Neuronal stem cell (in vitro differentiated cells): ENCODE data around the gene CYB561D2.
A peak's percentile ranks its signal among the peaks of the same experiment; 100 is the strongest.

Experiments used
- DNase-seq: peaks from one replicate; pipeline ENCODE4 v3.0.0-alpha.2; 2013; ENCODE audit warnings: low spot score
- H2AFZ ChIP-seq: one replicate; pipeline ENCODE4 v1.6.1; 2013; ENCODE audit warnings: mild to moderate bottlenecking, low read length, inconsistent platforms
- H2AK5ac ChIP-seq: 2 replicates; pipeline ENCODE4 v1.6.1; 2013; ENCODE audit warnings: low read depth, mild to moderate bottlenecking, inconsistent platforms, low read length, moderate library complexity, mixed read lengths
- H2BK120ac ChIP-seq: 2 replicates; pipeline ENCODE4 v1.6.1; 2013; ENCODE audit warnings: low read depth, mild to moderate bottlenecking, inconsistent platforms, low read length, moderate library complexity, mixed read lengths
- H2BK12ac ChIP-seq: one replicate; pipeline ENCODE4 v1.6.1; 2013; ENCODE audit warnings: low read length, inconsistent platforms
- H2BK15ac ChIP-seq: 2 replicates; pipeline ENCODE4 v1.6.1; 2013; ENCODE audit warnings: mild to moderate bottlenecking, low read length, inconsistent platforms, mixed read lengths
- H2BK5ac ChIP-seq: one replicate; pipeline ENCODE4 v1.6.1; 2013; ENCODE audit warnings: inconsistent platforms, mild to moderate bottlenecking, low read length, moderate library complexity
- H3K14ac ChIP-seq: one replicate; pipeline ENCODE4 v1.6.1; 2013; ENCODE audit warnings: low read length, inconsistent platforms
- H3K18ac ChIP-seq: 2 replicates; pipeline ENCODE4 v1.6.1; 2013; ENCODE audit warnings: low read length, inconsistent platforms
- H3K23ac ChIP-seq: 2 replicates; pipeline ENCODE4 v1.6.1; 2013; ENCODE audit warnings: low read depth, mild to moderate bottlenecking, mixed read lengths, low read length, inconsistent platforms; ENCODE audit not compliant: poor library complexity
- H3K27ac ChIP-seq: replicated peaks from 3 replicates; pipeline ENCODE4 v1.5.1; 2013; ENCODE audit warnings: low read length, inconsistent platforms
- H3K27me3 ChIP-seq, 3 experiments: 2 replicates each; pipeline ENCODE4 v1.6.1; 2013; ENCODE audit warnings: low read length in 3 of 3, mild to moderate bottlenecking in 2 of 3, inconsistent platforms in 1 of 3, low read depth in 1 of 3, mixed read lengths in 1 of 3, moderate library complexity in 1 of 3; ENCODE audit not compliant: control insufficient read depth in 3 of 3, insufficient read depth in 3 of 3
- H3K36me3 ChIP-seq, 2 donors: replicated peaks in 1 of 2; 2 replicates each; pipeline ENCODE4 v1.6.1; 2013; ENCODE audit warnings: low read length in 2 of 2; ENCODE audit not compliant: control insufficient read depth in 2 of 2, insufficient read depth in 2 of 2
- H3K4ac ChIP-seq: 2 replicates; pipeline ENCODE4 v1.6.1; 2013; ENCODE audit warnings: inconsistent platforms, mild to moderate bottlenecking, low read length, moderate library complexity
- H3K4me1 ChIP-seq, 2 donors: 1 replicate in 1 of 2; 2 replicates in 1 of 2; pipeline ENCODE4 v1.6.1; 2013; ENCODE audit warnings: low read length in 2 of 2, low read depth in 1 of 2; ENCODE audit not compliant: control insufficient read depth in 2 of 2, insufficient read depth in 1 of 2
- H3K4me2 ChIP-seq: one replicate; pipeline ENCODE4 v1.6.1; 2013; ENCODE audit warnings: mild to moderate bottlenecking, low read length, inconsistent platforms; ENCODE audit not compliant: insufficient read depth, poor library complexity, severe bottlenecking
- H3K4me3 ChIP-seq, 2 donors: 2 replicates each; pipeline ENCODE4 v1.5.1; 2013; ENCODE audit warnings: low read length in 2 of 2, mild to moderate bottlenecking in 2 of 2, inconsistent platforms in 1 of 2, moderate library complexity in 1 of 2
- H3K79me1 ChIP-seq: one replicate; pipeline ENCODE4 v1.6.1; 2013; ENCODE audit warnings: low read depth, mild to moderate bottlenecking, inconsistent platforms, low read length, moderate library complexity
- H3K9ac ChIP-seq: one replicate; pipeline ENCODE4 v1.6.1; 2013; ENCODE audit warnings: mild to moderate bottlenecking, low read depth, low read length, inconsistent platforms; ENCODE audit not compliant: poor library complexity
- H3K9me3 ChIP-seq, 2 donors: replicated peaks in 1 of 2; 2 replicates each; pipeline versions ENCODE3 to v1.6.1; 2013; ENCODE audit warnings: low read length in 2 of 2, mild to moderate bottlenecking in 2 of 2, inconsistent platforms in 1 of 2, low read depth in 1 of 2, mixed read lengths in 1 of 2, moderate library complexity in 1 of 2; ENCODE audit not compliant: control insufficient read depth in 2 of 2, insufficient read depth in 1 of 2
- H4K8ac ChIP-seq: one replicate; pipeline ENCODE4 v1.6.1; 2013; ENCODE audit warnings: low read depth, mild to moderate bottlenecking, inconsistent platforms, low read length, moderate library complexity
- H4K91ac ChIP-seq: one replicate; pipeline ENCODE4 v1.6.1; 2013; ENCODE audit warnings: low read length, low read depth, mild to moderate bottlenecking, inconsistent platforms; ENCODE audit not compliant: poor library complexity
- WGBS, 2 donors: extraction: QIAGEN DNeasy Blood & Tissue Kit; methylation state at CpG; one replicate each; pipeline ENCODE4 v1.1.7; 2013; ENCODE audit warnings: missing lambda C conversion rate in 2 of 2, mixed read lengths in 1 of 2; ENCODE audit not compliant: insufficient read length in 2 of 2, insufficient replicate concordance in 1 of 2; ENCODE audit errors: extremely low coverage in 2 of 2; 5-methylcytosine and 5-hydroxymethylcytosine counted together

CYB561D2 gene

DNA sequence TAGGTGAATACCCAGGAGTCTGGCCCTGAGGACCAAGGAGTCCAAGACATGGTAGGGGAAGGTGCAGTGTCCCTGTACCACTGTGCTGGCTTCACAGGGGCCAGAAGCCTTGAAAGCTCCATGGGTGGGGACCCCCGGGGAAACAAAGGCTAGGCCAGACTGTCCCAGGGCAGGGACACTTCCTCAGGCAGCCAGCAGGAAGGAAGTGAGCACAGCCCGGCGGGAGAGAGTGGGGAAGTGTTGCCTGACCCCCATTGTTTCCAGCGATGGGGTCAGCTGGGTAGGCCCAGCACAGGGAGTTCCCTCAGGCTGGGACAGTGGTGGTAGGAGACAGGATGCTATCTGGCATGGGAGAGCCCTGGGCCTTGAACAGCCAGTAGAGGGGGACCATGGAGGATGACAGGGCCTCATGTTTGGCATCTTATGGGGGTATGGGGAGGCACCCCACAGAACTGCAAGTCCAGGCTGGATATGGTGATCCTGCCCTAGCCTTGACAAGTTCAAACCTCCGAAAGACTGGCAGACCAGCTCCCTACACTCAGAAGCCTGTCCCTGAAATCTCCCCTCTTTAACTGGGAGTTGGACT is 27.0 kb upstream of the CYB561D2 start:
- Histone ChIP-seq H3K4me3 (no peak overlapping the region), H3K23ac (no peak overlapping the region), H2BK15ac (peak overlapping the region; percentile 14), H2AFZ (no peak overlapping the region), H3K14ac (no peak overlapping the region), H4K8ac (no peak overlapping the region), H3K27me3 (no peaks in the 10 kb centered on the region), H2BK12ac (peak overlapping the region; percentile 68), H3K79me1 (peaks cover 20% of the 10 kb centered on the region), H3K4me2 (no peak overlapping the region), H2BK5ac (no peak overlapping the region), H3K27ac (no peak overlapping the region), H2BK120ac (no peak overlapping the region), H3K18ac (peak overlapping the region; percentile 23), H3K9me3 (no peaks in the 10 kb centered on the region), H3K9ac (peak overlapping the region; percentile 21), H3K4me1 (peaks cover 32 to 33% of the 10 kb centered on the region in 2 donors), H3K4ac (no peak overlapping the region), H3K36me3 (peaks cover 23 to 45% of the 10 kb centered on the region in 2 donors), H2AK5ac (peak overlapping the region; percentile 44), H4K91ac (no peak overlapping the region)
- no peak for DNase-seq
- no CpG with 5 or more reads among the region's 5 CpGs for WGBS, 2 donors

DNA sequence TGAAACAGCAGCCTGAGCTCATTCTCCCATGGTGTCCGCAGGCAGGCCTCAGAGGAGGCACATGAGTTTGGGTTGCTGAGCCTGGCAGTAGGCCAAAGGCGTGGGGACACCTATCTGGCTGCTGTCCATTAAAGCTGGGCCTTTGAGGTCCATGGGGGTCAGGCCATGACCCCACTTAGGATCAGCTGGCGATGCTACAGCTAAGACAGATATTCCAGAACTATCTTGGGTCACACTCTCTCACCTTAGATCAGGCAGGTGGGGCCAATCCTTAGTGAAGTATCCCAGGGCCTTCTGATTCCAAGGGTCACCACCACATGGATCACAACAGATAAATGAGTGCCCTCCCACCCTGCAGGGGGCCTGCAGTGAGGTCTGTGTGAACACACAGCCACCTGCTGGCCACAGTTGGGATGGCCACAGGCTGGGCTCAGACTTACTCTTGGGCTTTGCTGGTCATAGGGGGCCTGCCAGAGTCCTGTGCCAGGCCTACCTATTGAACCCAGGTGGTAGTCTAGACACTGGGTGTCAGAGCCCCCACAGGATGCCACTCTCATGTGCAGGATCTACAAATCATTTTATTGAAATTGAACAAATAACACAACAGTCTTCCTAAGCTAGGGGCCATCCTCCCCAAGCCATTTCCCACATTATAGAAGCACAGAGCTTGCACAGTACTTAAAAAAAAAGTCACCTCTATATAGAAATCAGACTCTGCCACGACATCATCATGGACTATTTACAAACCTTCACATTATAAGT is 26.1 kb upstream of the CYB561D2 start:
- H3K36me3 ChIP-seq: peaks cover 17 to 42% of the 10 kb centered on the region in 2 donors
- H3K4me3 ChIP-seq: peak overlapping the region in 1 of 2 donors; percentile 0
- no peak overlapping the region for H3K14ac ChIP-seq
- no peak overlapping the region for H3K9ac ChIP-seq
- H4K91ac ChIP-seq: peak overlapping the region; percentile 28
- no CpG with 5 or more reads among the region's 4 CpGs for WGBS, 2 donors
- peak overlapping the region; percentile 38 for H2AK5ac ChIP-seq
- H2BK15ac ChIP-seq: no peak overlapping the region
- peak overlapping the region; percentile 25 for H3K18ac ChIP-seq
- no peak overlapping the region for H3K27ac ChIP-seq
- no peaks in the 10 kb centered on the region for H3K9me3 ChIP-seq
- peaks cover 17% of the 10 kb centered on the region for H3K79me1 ChIP-seq
- H3K4me2 ChIP-seq: no peak overlapping the region
- H2AFZ ChIP-seq: no peak overlapping the region
- no peak overlapping the region for H3K23ac ChIP-seq
- no peak for DNase-seq
- no peak overlapping the region for H2BK5ac ChIP-seq
- no peak overlapping the region for H4K8ac ChIP-seq
- H2BK12ac ChIP-seq: no peak overlapping the region
- H3K4me1 ChIP-seq: peaks cover 28 to 32% of the 10 kb centered on the region in 2 donors
- no peak overlapping the region for H2BK120ac ChIP-seq
- H3K27me3 ChIP-seq: no peaks in the 10 kb centered on the region
- H3K4ac ChIP-seq: no peak overlapping the region

DNA sequence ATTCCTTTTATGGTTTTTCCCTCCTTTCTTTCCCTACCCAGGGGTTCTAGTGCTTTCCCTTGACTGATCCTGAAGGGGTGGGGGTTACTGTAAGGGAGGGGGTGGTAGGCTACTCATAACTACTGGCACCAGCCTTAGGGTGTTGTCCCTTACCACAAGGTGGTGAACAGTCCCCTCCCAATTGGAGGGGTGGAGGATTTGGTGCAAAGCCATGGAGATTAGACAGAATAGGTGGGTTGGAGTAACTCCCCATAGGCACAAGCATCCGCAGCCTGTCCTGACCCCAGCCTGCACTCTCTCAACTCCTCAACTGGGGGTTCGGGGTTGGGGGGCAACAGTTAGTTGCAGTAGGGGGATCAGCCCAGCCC is 25.6 kb upstream of the CYB561D2 start:
- no peak overlapping the region for H3K4ac ChIP-seq
- H4K91ac ChIP-seq: no peak overlapping the region
- DNase-seq: no peak
- no peaks in the 10 kb centered on the region for H3K9me3 ChIP-seq
- H3K27ac ChIP-seq: no peak overlapping the region
- no peak overlapping the region for H2BK5ac ChIP-seq
- H2BK12ac ChIP-seq: no peak overlapping the region
- H2AFZ ChIP-seq: no peak overlapping the region
- no peak overlapping the region for H3K23ac ChIP-seq
- no peak overlapping the region for H2BK15ac ChIP-seq
- no peak overlapping the region for H3K4me2 ChIP-seq
- H3K4me1 ChIP-seq: peaks cover 25 to 26% of the 10 kb centered on the region in 2 donors
- H3K4me3 ChIP-seq: no peak overlapping the region
- H4K8ac ChIP-seq: no peak overlapping the region
- no peak overlapping the region for H3K14ac ChIP-seq
- peaks cover 15% of the 10 kb centered on the region for H3K79me1 ChIP-seq
- H2BK120ac ChIP-seq: no peak overlapping the region
- no peak overlapping the region for H3K9ac ChIP-seq
- H3K27me3 ChIP-seq: no peaks in the 10 kb centered on the region
- peaks cover 20 to 42% of the 10 kb centered on the region in 2 donors for H3K36me3 ChIP-seq
- no peak overlapping the region for H3K18ac ChIP-seq
- no CpG with 5 or more reads among the region's 2 CpGs for WGBS, 2 donors
- no peak overlapping the region for H2AK5ac ChIP-seq

DNA sequence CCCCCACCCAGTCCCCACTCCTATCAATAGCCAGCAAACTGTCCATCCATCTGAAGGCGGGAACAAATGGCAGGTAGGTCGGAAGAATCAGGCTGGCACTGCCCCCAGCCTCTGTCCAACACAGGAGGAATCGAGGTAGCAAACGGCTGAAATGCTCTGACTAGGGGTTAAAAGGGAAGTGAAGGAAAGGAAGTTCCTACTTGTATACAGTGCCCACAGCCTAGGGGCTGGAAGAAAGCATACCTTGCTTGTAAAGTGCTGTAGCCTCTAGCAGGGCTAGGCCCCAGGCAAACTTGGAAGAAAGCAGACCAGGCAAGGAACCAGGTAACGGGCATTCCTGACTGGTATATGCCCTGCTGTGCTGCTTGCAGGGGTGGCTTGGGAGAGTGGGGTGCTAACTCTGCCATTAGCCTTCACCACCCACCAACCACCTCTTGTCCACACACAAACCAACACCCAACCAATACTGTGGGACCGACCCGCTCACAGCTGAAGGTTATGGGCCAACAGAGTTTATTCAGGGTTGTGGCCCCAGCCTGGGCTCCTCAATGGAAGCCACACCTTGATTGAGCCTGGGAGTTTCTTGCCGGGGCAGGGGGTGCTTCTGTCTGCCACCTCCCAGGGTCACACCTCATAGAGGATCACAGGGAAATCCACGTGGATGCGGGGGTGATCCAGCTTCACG is 25.0 kb upstream of the CYB561D2 start:
- no CpG with 5 or more reads among the region's 11 CpGs for WGBS, 2 donors

More for the DNA sequence above, 25.0 kb upstream of the CYB561D2 start:
- Histone ChIP-seq H2BK15ac (no peak overlapping the region), H3K4me2 (no peak overlapping the region), H2AFZ (no peak overlapping the region), H4K8ac (no peak overlapping the region), H3K14ac (no peak overlapping the region), H2BK5ac (no peak overlapping the region), H4K91ac (no peak overlapping the region), H3K36me3 (peaks cover 24 to 46% of the 10 kb centered on the region in 2 donors), H2BK120ac (no peak overlapping the region), H3K27ac (no peak overlapping the region), H3K79me1 (peaks cover 10% of the 10 kb centered on the region), H3K23ac (no peak overlapping the region), H3K9ac (no peak overlapping the region), H3K27me3 (no peaks in the 10 kb centered on the region), H3K4me1 (peaks cover 20 to 21% of the 10 kb centered on the region in 2 donors), H2BK12ac (no peak overlapping the region), H3K18ac (no peak overlapping the region), H3K9me3 (no peaks in the 10 kb centered on the region), H3K4me3 (no peak overlapping the region), H3K4ac (no peak overlapping the region), H2AK5ac (no peak overlapping the region)
- DNase-seq: no peak
